B cell (primary cell): ENCODE results near the gene EDAR. TPM values are rescaled to one million over a fixed set of nuclear protein-coding genes. Genes with fewer than 3 reads are reported as not detected.

Experiments used
- ATAC-seq: fragments of 200-7000 bp; cut with Tn5 transposase; one replicate; pipeline ENCODE4 v1.10.0; 2021; ENCODE audit warnings: low read depth, mild to moderate bottlenecking, moderate number of reproducible peaks, moderate library complexity
- CTCF ChIA-PET: fragments of 350-600 bp; sonication (Branson Sonifier 250); formaldehyde crosslinking; loops from one replicate; lab custom pipeline; 2021; ENCODE audit warnings: antibody characterized with exemption, inconsistent platforms; lab: Charles Lee
- POLR2A ChIA-PET: fragments of 350-600 bp; sonication (Branson Sonifier 250); formaldehyde crosslinking; loops from one replicate; lab custom pipeline; 2021; ENCODE audit warnings: antibody characterized with exemption; lab: Charles Lee
- DNase-seq: peaks from one replicate; pipeline ENCODE4 v3.0.0; 2013
- H2AFZ ChIP-seq: 2 replicates; pipeline ENCODE4 v1.6.1; 2012; ENCODE audit warnings: mild to moderate bottlenecking, low read depth, low read length; ENCODE audit not compliant: insufficient read depth, poor library complexity, severe bottlenecking
- H3K27ac ChIP-seq, 2 donors: 1 replicate in 1 of 2; 2 replicates in 1 of 2; pipeline ENCODE4 v1.5.1; 2012 to 2013; ENCODE audit warnings: low read length in 2 of 2, mild to moderate bottlenecking in 2 of 2, moderate library complexity in 1 of 2
- H3K27me3 ChIP-seq, 4 experiments: fragments of 200-600 bp in 1 of 4; sonication (generic) in 1 of 4; replicated peaks in 1 of 4; 1 replicate in 2 of 4; 2 replicates in 2 of 4; pipeline versions ENCODE4 v1.6.1 to v1.7.0; 2013 to 2016; ENCODE audit warnings: low read length in 3 of 4, mild to moderate bottlenecking in 2 of 4, mixed read lengths in 1 of 4, moderate library complexity in 1 of 4; ENCODE audit not compliant: insufficient read depth in 4 of 4, control insufficient read depth in 3 of 4; ENCODE audit errors: control extremely low read depth in 1 of 4
- H3K36me3 ChIP-seq, 2 experiments: replicated peaks in 1 of 2; 1 replicate in 1 of 2; 2 replicates in 1 of 2; pipeline versions ENCODE4 v1.6.1 to v1.7.1; 2013; ENCODE audit warnings: low read length in 1 of 2; ENCODE audit not compliant: insufficient read depth in 2 of 2, control insufficient read depth in 1 of 2; ENCODE audit errors: control extremely low read depth in 1 of 2, extremely low read depth in 1 of 2
- H3K4me1 ChIP-seq, 2 donors: fragments of 200-600 bp in 1 of 2; sonication (generic) in 1 of 2; 1 replicate in 1 of 2; 2 replicates in 1 of 2; pipeline versions ENCODE4 v1.5.1 to v1.6.1; 2013 to 2017; ENCODE audit warnings: low read length in 2 of 2; ENCODE audit not compliant: control insufficient read depth in 2 of 2, insufficient read depth in 2 of 2
- H3K4me2 ChIP-seq: replicated peaks from 2 replicates; pipeline ENCODE3; 2012; ENCODE audit warnings: mild to moderate bottlenecking, low read depth, low read length; ENCODE audit not compliant: poor library complexity, severe bottlenecking
- H3K4me3 ChIP-seq, 5 experiments: fragments of 200-600 bp in 1 of 5; sonication (generic) in 1 of 5; 1 replicate in 3 of 5; 2 replicates in 2 of 5; pipeline versions ENCODE4 v1.5.1 to v1.7.0; 2011 to 2016; ENCODE audit warnings: low read length in 4 of 5, mild to moderate bottlenecking in 4 of 5, low read depth in 2 of 5, control low read depth in 1 of 5, moderate library complexity in 1 of 5; ENCODE audit not compliant: insufficient read depth in 1 of 5; ENCODE audit errors: control extremely low read depth in 1 of 5, extremely low read depth in 1 of 5
- H3K79me2 ChIP-seq: fragments of 200-600 bp; sonication (generic); one replicate; pipeline ENCODE4 v1.6.0; 2016; ENCODE audit warnings: low read length; ENCODE audit not compliant: control insufficient read depth, insufficient read depth
- H3K9ac ChIP-seq: fragments of 200-600 bp; sonication (generic); 2 replicates; pipeline ENCODE4 v1.6.1; 2017; ENCODE audit warnings: mild to moderate bottlenecking, low read length, moderate library complexity
- H3K9me3 ChIP-seq, 3 donors: one replicate each; pipeline versions ENCODE4 v1.6.1 to v1.7.1; 2013; ENCODE audit warnings: low read length in 2 of 3; ENCODE audit not compliant: control insufficient read depth in 2 of 3, insufficient read depth in 1 of 3; ENCODE audit errors: control extremely low read depth in 1 of 3
- H4K20me1 ChIP-seq: 2 replicates; pipeline ENCODE4 v1.6.0; 2012; ENCODE audit warnings: mild to moderate bottlenecking, low read length; ENCODE audit not compliant: insufficient read depth, control insufficient read depth, poor library complexity, severe bottlenecking
- H3K27ac Mint-ChIP-seq: one replicate; pipeline ENCODE4 v1.8.0; 2021; ENCODE audit warnings: mixed read lengths
- H3K27me3 Mint-ChIP-seq: one replicate; pipeline ENCODE4 v1.8.0; 2021; ENCODE audit warnings: mixed read lengths
- H3K4me1 Mint-ChIP-seq: one replicate; pipeline ENCODE4 v1.8.0; 2021; ENCODE audit warnings: mixed read lengths
- H3K4me3 Mint-ChIP-seq: one replicate; pipeline ENCODE4 v1.8.0; 2021; ENCODE audit warnings: mixed read lengths
- H3K9me3 Mint-ChIP-seq: one replicate; pipeline ENCODE4 v1.8.0; 2022; ENCODE audit warnings: mixed read lengths; ENCODE audit not compliant: insufficient read depth
- EZH2 ChIP-seq: IDR thresholded peaks from 2 replicates; pipeline ENCODE4 v1.6.1; 2012; ENCODE audit warnings: borderline replicate concordance, low read depth, mild to moderate bottlenecking, moderate library complexity, low read length; ENCODE audit not compliant: insufficient read depth, poor library complexity, severe bottlenecking
- WGBS: methylation state at CpG from one replicate; pipeline ENCODE4 v1.1.5; 2013; ENCODE audit warnings: missing lambda C conversion rate; ENCODE audit not compliant: insufficient coverage; 5-methylcytosine and 5-hydroxymethylcytosine counted together
- intact Hi-C: fragments of 100-400 bp; cut with micrococcal nuclease; formaldehyde crosslinking; loops from one replicate; pipeline ENCODE4 v1.10.0; 2022
- polyA plus RNA-seq: library from polyadenylated mRNA; depleted of rRNA; stranded (reverse); fragments of >200 nt; gene quantifications from 2 replicates; pipeline ENCODE4 v1.2.3, GENCODE V29; 2012
- total RNA-seq, 2 donors: library from RNA; stranded (reverse); fragments of 120-200 nt in 1 of 2; gene quantifications; 1 replicate in 1 of 2; 2 replicates in 1 of 2; pipeline versions ENCODE4 v1.2.3 to v1.2.4, GENCODE V29; 2013 to 2022
- TF ChIP-seq, protein P1 (sequence below): fragments of 200-600 bp; IDR thresholded peaks from one replicate; pipeline ENCODE4 v1.8.0; 2022; ENCODE audit warnings: antibody characterized with exemption, mild to moderate bottlenecking

The EDAR gene
- total and polyA plus RNA-seq, 2 donors (not counting 1 experiment from before 2014, with no cell fraction given): 0.03 TPM; not detected in 1

- POLR2A ChIA-PET: no interaction called here
- intact Hi-C loops: no loop called here
- CTCF ChIA-PET: no interaction called here
- Mint-ChIP-seq H3K27ac (no peak overlapping the region), H3K27me3 (no peaks in the 10 kb centered on the region), H3K9me3 (no peaks in the 10 kb centered on the region), H3K4me1 (no peaks in the 10 kb centered on the region), H3K4me3 (no peak overlapping the region)
- no peak overlapping the region for H3K4me3 ChIP-seq
- WGBS: 67% methylated on average over 1 of the region's 1 CpG
- no peaks in the 10 kb centered on the region for H3K4me1 ChIP-seq
- H3K27ac ChIP-seq: no peak overlapping the region
- no peak overlapping the region for H3K4me2 ChIP-seq
- H4K20me1 ChIP-seq: no peaks in the 10 kb centered on the region
- no peak overlapping the region for H2AFZ ChIP-seq
- no peak overlapping the region for H3K9ac ChIP-seq
- TF ChIP-seq, protein P1, sequence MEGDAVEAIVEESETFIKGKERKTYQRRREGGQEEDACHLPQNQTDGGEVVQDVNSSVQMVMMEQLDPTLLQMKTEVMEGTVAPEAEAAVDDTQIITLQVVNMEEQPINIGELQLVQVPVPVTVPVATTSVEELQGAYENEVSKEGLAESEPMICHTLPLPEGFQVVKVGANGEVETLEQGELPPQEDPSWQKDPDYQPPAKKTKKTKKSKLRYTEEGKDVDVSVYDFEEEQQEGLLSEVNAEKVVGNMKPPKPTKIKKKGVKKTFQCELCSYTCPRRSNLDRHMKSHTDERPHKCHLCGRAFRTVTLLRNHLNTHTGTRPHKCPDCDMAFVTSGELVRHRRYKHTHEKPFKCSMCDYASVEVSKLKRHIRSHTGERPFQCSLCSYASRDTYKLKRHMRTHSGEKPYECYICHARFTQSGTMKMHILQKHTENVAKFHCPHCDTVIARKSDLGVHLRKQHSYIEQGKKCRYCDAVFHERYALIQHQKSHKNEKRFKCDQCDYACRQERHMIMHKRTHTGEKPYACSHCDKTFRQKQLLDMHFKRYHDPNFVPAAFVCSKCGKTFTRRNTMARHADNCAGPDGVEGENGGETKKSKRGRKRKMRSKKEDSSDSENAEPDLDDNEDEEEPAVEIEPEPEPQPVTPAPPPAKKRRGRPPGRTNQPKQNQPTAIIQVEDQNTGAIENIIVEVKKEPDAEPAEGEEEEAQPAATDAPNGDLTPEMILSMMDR: no peak
- TF ChIP-seq EZH2: no peak
- ATAC-seq (no peak), DNase-seq (no peak)
- no peaks in the 10 kb centered on the region for H3K79me2 ChIP-seq
- no peaks in the 10 kb centered on the region for H3K9me3 ChIP-seq
- H3K27me3 ChIP-seq: no peaks in the 10 kb centered on the region
- H3K36me3 ChIP-seq: no peaks in the 10 kb centered on the region
Measured at GRCh38 chr2:108908713-108909070, 80.3 kb downstream of the EDAR start.

GRCh38 chr2:108907822-108908712 lies 81.0 kb downstream of the EDAR start:
- H2AFZ ChIP-seq: no peak overlapping the region
- H3K9me3 ChIP-seq: no peaks in the 10 kb centered on the region
- H4K20me1 ChIP-seq: no peaks in the 10 kb centered on the region
- H3K9ac ChIP-seq: no peak overlapping the region
- Mint-ChIP-seq H3K9me3 (no peaks in the 10 kb centered on the region), H3K4me1 (no peaks in the 10 kb centered on the region), H3K4me3 (no peak overlapping the region), H3K27me3 (no peaks in the 10 kb centered on the region), H3K27ac (no peak overlapping the region)
- H3K4me3 ChIP-seq: no peak overlapping the region
- 97% methylated on average over 22 of the region's 24 CpGs for WGBS
- H3K36me3 ChIP-seq: no peaks in the 10 kb centered on the region
- no peak overlapping the region for H3K27ac ChIP-seq
- DNase-seq (no peak), ATAC-seq (no peak)
- ChIA-PET CTCF (no interaction called here), POLR2A (no interaction called here)
- H3K27me3 ChIP-seq: no peaks in the 10 kb centered on the region
- H3K4me2 ChIP-seq: no peak overlapping the region
- TF ChIP-seq, protein P1: no peak
- TF ChIP-seq EZH2: no peak
- H3K79me2 ChIP-seq: no peaks in the 10 kb centered on the region
- intact Hi-C loops: no loop called here
- no peaks in the 10 kb centered on the region for H3K4me1 ChIP-seq
